GF-D8 (cell line): ENCODE data around the gene PPIAL4G.
A peak's percentile ranks its signal among the peaks of the same experiment; 100 is the strongest.
"Not testable (repeated sequence)": the region's sequence is repeated elsewhere in the genome, so short reads cannot be mapped to it uniquely, and the experiment has no call there.

Experiments used
- DNase-seq: peaks from one replicate; lab custom pipeline; 2025; lab: John Stamatoyannopoulos, UW

The PPIAL4G gene

GRCh38 chr1:148483029-148483428, at the start of gene PPIAL4G:
PPIAL4G (minus strand) TSS chr1:148483302; CDS start chr1:148483252, 50 bp downstream.
- DNase-seq: not testable (repeated sequence)

- DNase-seq: not testable (repeated sequence)
Observed at GRCh38 chr1:148532158-148532557, 49.1 kb upstream of the PPIAL4G start.

DNA sequence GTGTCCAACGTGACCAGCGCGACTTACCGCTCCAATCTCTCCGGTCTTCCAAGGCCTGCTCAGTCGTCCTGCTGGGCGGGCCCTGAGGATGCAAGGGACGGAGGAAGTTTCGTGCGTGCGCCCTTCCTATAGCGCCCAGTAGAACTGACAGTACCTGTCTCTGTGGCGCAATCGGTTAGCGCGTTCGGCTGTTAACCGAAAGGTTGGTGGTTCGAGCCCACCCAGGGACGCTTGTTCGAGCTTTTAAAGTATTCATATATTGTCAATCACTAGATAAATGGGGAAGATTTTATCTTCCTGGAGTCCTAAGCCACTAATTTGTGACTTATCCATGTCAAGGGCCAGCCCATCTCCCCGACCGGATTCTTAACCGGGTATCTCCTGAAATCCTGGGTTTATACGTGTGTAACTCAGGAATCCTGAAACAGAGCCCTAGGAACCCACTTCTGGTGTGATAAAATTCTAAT, 46.0 kb upstream of the PPIAL4G start:
- DNase-seq: not testable (repeated sequence)

GRCh38 chr1:148528591-148528990, 45.5 kb upstream of the PPIAL4G start:
- DNase-seq: not testable (repeated sequence)

- not testable (repeated sequence) for DNase-seq
Observed at GRCh38 chr1:148526587-148526986, 43.5 kb upstream of the PPIAL4G start.

DNA sequence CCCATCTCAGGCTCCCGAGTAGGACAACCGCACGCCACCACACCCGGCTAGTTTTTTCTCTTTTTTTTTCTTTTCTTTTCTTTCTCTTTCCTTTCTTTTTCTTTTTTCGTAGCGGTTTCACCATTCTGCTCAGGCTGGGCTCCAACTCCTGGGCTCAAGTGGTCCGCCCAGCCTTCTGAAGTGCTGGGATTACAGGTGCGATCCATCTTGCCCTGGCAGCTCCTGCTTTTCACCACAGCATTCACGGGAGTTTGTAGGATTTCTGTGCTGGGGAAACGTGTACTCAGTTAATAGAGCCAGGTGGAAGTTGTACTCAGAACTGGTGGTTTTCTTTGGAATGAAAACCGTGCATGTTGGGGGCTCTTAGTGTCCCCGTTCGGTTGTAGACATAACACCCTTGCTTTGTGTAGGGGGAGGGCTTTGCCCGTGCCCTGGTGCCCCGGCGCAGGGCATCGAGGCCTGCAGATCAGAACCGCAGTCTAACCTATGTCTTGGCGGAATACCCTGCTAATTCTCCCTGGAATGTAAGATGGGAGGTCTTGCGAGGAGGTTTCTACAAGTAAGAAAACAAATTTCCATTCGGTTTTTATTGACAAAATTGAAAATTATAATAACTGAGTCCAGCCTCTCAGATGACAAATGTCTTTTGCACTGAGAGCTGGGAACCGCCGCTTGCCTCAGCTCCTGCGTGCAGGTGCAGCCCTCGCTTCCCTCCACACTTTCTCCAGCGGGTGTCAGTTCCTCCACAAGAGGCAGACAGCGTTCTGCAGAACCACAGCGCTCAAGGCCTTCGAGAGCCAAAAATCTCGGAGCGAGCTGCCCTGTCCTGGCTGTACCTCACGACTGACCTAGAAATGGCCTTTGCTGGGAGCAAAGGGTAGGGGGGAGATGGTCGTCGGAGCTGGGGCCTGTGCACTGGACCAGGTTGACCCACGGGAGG, 40.4 kb upstream of the PPIAL4G start:
- DNase-seq: not testable (repeated sequence)

GRCh38 chr1:148522561-148523204, 39.6 kb upstream of the PPIAL4G start:
- peak; percentile 93 for DNase-seq

- DNase-seq: peak; percentile 58
Observed at GRCh38 chr1:148522072-148522471, 39.0 kb upstream of the PPIAL4G start.

GRCh38 chr1:148514310-148514709, 31.2 kb upstream of the PPIAL4G start:
- DNase-seq: not testable (repeated sequence)

- DNase-seq: not testable (repeated sequence)
Observed at GRCh38 chr1:148512571-148513184, 29.6 kb upstream of the PPIAL4G start.

DNA sequence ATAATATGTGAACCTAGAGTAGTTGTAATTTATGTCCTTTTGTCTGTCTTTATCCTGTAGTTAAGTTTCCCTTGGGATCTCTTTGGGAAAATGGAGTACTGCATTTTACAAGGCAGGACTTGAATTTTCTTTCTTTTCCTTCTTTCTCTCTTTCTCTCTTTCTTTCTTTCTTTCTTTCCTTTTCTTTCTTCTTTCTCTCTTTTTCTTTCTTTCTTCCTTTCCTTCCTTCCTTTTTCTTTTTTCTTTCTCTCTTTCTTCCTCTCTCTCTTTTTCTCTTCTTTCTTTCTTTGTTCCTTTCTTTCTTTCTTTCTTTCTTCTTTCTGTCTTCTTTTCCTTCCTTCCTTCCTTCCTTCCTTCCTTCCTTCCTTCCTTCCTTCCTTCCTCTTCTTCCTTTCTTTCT, 10.8 kb upstream of the PPIAL4G start:
- not testable (repeated sequence) for DNase-seq

GRCh38 chr1:148481134-148481533, 2.0 kb downstream of the PPIAL4G start:
- DNase-seq: not testable (repeated sequence)

GRCh38 chr1:148459694-148460093, 23.4 kb downstream of the PPIAL4G start:
- DNase-seq: not testable (repeated sequence)

- DNase-seq: not testable (repeated sequence)
Observed at GRCh38 chr1:148458901-148459581, 24.1 kb downstream of the PPIAL4G start.

DNA sequence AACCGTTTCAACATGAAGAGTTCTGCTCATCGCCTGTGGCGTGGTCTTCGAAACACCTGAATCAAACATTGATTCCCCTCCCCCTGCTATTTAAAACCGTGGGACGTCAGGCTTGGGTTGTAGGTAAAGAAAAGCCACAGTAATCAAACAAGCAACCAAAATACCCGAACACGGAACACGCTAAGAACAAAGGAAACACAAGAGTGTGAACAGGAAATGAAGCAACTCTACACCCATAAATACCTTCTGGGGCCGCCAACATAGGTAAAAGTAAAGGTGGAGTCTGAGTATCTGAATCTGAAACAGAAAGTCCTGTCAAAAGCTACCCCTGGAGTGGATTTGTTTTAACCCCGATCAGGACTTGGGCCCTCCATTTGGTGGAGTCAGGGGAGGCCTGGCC, 24.7 kb downstream of the PPIAL4G start:
- not testable (repeated sequence) for DNase-seq

DNA sequence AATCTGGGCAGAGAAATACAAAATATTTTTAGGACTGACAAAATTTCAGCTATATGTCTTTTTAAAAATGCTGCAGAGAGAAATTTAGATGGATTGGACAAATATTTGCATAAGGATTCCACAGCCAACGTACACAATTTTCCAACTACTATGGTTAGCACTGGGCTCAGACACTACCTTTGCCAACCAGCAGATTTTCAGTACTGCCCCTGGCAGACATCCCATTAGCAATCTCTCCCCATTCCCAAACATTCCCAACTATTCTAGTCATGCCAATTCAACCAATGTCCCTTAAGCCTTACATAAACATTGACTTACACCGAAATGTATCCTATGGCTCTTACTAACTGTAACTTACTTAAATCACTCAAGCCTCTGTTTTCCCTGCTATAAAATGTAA, 30.3 kb downstream of the PPIAL4G start:
- not testable (repeated sequence) for DNase-seq

- DNase-seq: not testable (repeated sequence)
Observed at GRCh38 chr1:148439654-148440325, 43.3 kb downstream of the PPIAL4G start.

DNA sequence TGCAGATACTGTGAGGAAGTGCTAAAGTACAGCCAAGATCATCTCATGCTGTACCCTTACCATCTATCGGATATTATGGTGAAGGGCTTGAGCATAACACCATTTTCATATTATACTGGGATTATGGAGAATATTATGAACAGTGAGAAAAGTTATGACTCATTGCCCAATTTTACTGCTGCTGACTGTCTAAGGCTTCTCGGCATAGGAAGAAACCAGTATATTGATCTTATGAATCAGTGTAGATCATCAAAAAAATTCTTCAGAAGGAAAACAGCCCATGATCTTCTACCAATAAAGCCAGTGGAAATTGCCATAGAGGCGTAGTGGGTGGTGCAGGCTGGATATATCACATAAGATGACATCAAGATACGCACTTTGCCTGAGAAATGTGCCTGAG, 47.7 kb downstream of the PPIAL4G start:
- no peak for DNase-seq

- DNase-seq: no peak
Observed at GRCh38 chr1:148434832-148435231, 48.3 kb downstream of the PPIAL4G start.

GRCh38 chr1:148432916-148433317, 50.2 kb downstream of the PPIAL4G start:
- not testable (repeated sequence) for DNase-seq
